Ovary (tissue), 3 donors: ENCODE data around the gene CDK15.

Source experiments
- EP300 ChIP-seq: sonication (generic); formaldehyde crosslinking; IDR thresholded peaks from one replicate; pipeline ENCODE4 v1.6.1; 2017; ENCODE audit warnings: antibody characterized with exemption
- POLR2A ChIP-seq: fragments of 450-650 bp; IDR thresholded peaks from one replicate; pipeline ENCODE4 v1.6.1; 2017; ENCODE audit warnings: antibody characterized with exemption, mild to moderate bottlenecking, moderate library complexity
- TF ChIP-seq, protein P1 (sequence below), 3 donors: fragments of 450-650 bp in 2 of 3; fragments of 200-600 bp in 1 of 3; IDR thresholded peaks; one replicate each; pipeline versions ENCODE4 v1.5.1 to v1.8.0; 2016 to 2022; ENCODE audit warnings: antibody characterized with exemption in 3 of 3, mild to moderate bottlenecking in 1 of 3
- donor health status: DM: no; HTN: no; CAD: no.

DNA sequence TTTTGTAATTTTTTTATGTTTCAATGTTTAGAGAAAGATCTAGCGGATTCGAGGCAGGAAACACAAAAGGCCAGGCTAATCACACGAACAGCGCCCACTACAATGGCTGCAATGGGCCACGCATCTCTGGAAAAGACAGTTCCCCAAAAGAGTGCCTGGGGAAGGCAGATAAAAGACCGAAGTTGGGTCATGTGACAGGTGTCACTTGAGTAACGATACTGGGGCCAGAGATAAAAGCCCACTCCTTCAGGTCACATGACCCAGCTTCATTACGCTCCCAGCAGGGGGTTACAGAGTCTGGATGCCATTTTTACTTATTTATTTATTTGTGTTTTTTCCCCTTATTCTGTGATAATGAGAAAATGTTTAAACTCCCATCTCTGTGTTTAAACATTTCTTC lies 95.4 kb downstream of the CDK15 start:
- TF ChIP-seq, protein P1, sequence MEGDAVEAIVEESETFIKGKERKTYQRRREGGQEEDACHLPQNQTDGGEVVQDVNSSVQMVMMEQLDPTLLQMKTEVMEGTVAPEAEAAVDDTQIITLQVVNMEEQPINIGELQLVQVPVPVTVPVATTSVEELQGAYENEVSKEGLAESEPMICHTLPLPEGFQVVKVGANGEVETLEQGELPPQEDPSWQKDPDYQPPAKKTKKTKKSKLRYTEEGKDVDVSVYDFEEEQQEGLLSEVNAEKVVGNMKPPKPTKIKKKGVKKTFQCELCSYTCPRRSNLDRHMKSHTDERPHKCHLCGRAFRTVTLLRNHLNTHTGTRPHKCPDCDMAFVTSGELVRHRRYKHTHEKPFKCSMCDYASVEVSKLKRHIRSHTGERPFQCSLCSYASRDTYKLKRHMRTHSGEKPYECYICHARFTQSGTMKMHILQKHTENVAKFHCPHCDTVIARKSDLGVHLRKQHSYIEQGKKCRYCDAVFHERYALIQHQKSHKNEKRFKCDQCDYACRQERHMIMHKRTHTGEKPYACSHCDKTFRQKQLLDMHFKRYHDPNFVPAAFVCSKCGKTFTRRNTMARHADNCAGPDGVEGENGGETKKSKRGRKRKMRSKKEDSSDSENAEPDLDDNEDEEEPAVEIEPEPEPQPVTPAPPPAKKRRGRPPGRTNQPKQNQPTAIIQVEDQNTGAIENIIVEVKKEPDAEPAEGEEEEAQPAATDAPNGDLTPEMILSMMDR (IDR thresholded peaks at IDR 0.05) = no peak
- no peak for TF ChIP-seq EP300
- no peak for TF ChIP-seq POLR2A
